ENCODE data around the gene CFAP43.
"Not testable (repeated sequence)": the region's sequence is repeated elsewhere in the genome, so short reads cannot be mapped to it uniquely, and the experiment has no call there.

The CFAP43 gene

GRCh38 chr10:104256335-104256961, 24.3 kb upstream of the CFAP43 start:
- DNase-seq (ENCODE audit: low read depth in 2 of 2) = no peak

- DNase-seq (ENCODE audit: low read depth in 2 of 2) = no peak
These were observed 23.3 kb upstream of the CFAP43 start for GRCh38 chr10:104255311-104255981.

GRCh38 chr10:104254493-104255310, 22.5 kb upstream of the CFAP43 start, which contains the start of gene GSTO1:
Gene GSTO1 (plus strand): TSS chr10:104254892. CDS start chr10:104254929, 37 bp downstream.
- peak in 1 of 2 donors; percentile 47 for DNase-seq (ENCODE audit: low read depth in 2 of 2)

GRCh38 chr10:104253606-104254410, 21.6 kb upstream of the CFAP43 start:
- no peak for DNase-seq (ENCODE audit: low read depth in 2 of 2)

GRCh38 chr10:104253106-104253505, 20.9 kb upstream of the CFAP43 start:
- DNase-seq (ENCODE audit: low read depth in 2 of 2) = no peak

- no peak for DNase-seq (ENCODE audit: low read depth in 2 of 2)
These were observed 20.2 kb upstream of the CFAP43 start for GRCh38 chr10:104252368-104252767.

GRCh38 chr10:104251443-104251842, 19.3 kb upstream of the CFAP43 start:
- no peak for DNase-seq (ENCODE audit: low read depth in 2 of 2)

- DNase-seq (ENCODE audit: low read depth in 2 of 2) = no peak
These were observed 18.2 kb upstream of the CFAP43 start for GRCh38 chr10:104250371-104250770.

GRCh38 chr10:104248931-104249330, 16.8 kb upstream of the CFAP43 start:
- not testable (repeated sequence) for DNase-seq (ENCODE audit: low read depth in 2 of 2)

- no peak for DNase-seq (ENCODE audit: low read depth in 2 of 2)
These were observed 15.5 kb upstream of the CFAP43 start for GRCh38 chr10:104247513-104248146.

- DNase-seq (ENCODE audit: low read depth in 2 of 2) = no peak
These were observed 14.8 kb upstream of the CFAP43 start for GRCh38 chr10:104246976-104247375.

- DNase-seq (ENCODE audit: low read depth in 2 of 2) = no peak
These were observed 13.0 kb upstream of the CFAP43 start for GRCh38 chr10:104245066-104245632.

- no peak for DNase-seq (ENCODE audit: low read depth in 2 of 2)
These were observed 11.3 kb upstream of the CFAP43 start for GRCh38 chr10:104243512-104243911.

GRCh38 chr10:104243009-104243408, 10.8 kb upstream of the CFAP43 start:
- not testable (repeated sequence) for DNase-seq (ENCODE audit: low read depth in 2 of 2)

- no peak for DNase-seq (ENCODE audit: low read depth in 2 of 2)
These were observed 10.4 kb upstream of the CFAP43 start for GRCh38 chr10:104242545-104242944.

- no peak for DNase-seq (ENCODE audit: low read depth in 2 of 2)
These were observed 7.9 kb upstream of the CFAP43 start for GRCh38 chr10:104240078-104240477.

GRCh38 chr10:104235801-104236200, 3.6 kb upstream of the CFAP43 start:
- no peak for DNase-seq (ENCODE audit: low read depth in 2 of 2)

- no peak for DNase-seq (ENCODE audit: low read depth in 2 of 2)
These were observed 2.8 kb upstream of the CFAP43 start for GRCh38 chr10:104234934-104235333.

- DNase-seq (ENCODE audit: low read depth in 2 of 2) = no peak
These were observed 1.7 kb upstream of the CFAP43 start for GRCh38 chr10:104233817-104234216.

- DNase-seq (ENCODE audit: low read depth in 2 of 2) = no peak
These were observed 494 bp upstream of the CFAP43 start for GRCh38 chr10:104232613-104233102.

GRCh38 chr10:104230490-104230889, 1.7 kb downstream of the CFAP43 start:
- no peak for DNase-seq (ENCODE audit: low read depth in 2 of 2)
